ENCODE measurements around the gene UEVLD.

UEVLD gene

GRCh38 chr11:18495703-18496102, 92.8 kb downstream of the UEVLD start:
- no peak for TF ChIP-seq ZNF274 (IDR thresholded peaks at IDR 0.05; ENCODE audit: low read depth, low read length)

GRCh38 chr11:18495271-18495670, 93.3 kb downstream of the UEVLD start:
- no peak overlapping the region for H3K4me3 ChIP-seq (ENCODE audit: low read length)
- TF ChIP-seq ZNF274 (IDR thresholded peaks at IDR 0.05; ENCODE audit: low read depth, low read length), result no peak

More at GRCh38 chr11:18495703-18496102, 92.8 kb downstream of the UEVLD start:
- no peak overlapping the region for H3K4me3 ChIP-seq (ENCODE audit: low read length)

GRCh38 chr11:18493310-18493709, 95.2 kb downstream of the UEVLD start:
- H3K4me3 ChIP-seq (ENCODE audit: low read length), result no peak overlapping the region
- TF ChIP-seq ZNF274 (IDR thresholded peaks at IDR 0.05; ENCODE audit: low read depth, low read length), result no peak

- TF ChIP-seq ZNF274 (IDR thresholded peaks at IDR 0.05; ENCODE audit: low read depth, low read length), result no peak
- H3K4me3 ChIP-seq (ENCODE audit: low read length), result no peak overlapping the region
Measured at GRCh38 chr11:18492888-18493287, 95.6 kb downstream of the UEVLD start.

GRCh38 chr11:18491924-18492323, 96.6 kb downstream of the UEVLD start:
- no peak overlapping the region for H3K4me3 ChIP-seq (ENCODE audit: low read length)
- TF ChIP-seq ZNF274 (IDR thresholded peaks at IDR 0.05; ENCODE audit: low read depth, low read length), result no peak

GRCh38 chr11:18490736-18491485, 97.6 kb downstream of the UEVLD start:
- H3K4me3 ChIP-seq (ENCODE audit: low read length), result no peak overlapping the region
- TF ChIP-seq ZNF274 (IDR thresholded peaks at IDR 0.05; ENCODE audit: low read depth, low read length), result no peak

- TF ChIP-seq ZNF274 (IDR thresholded peaks at IDR 0.05; ENCODE audit: low read depth, low read length), result no peak
- H3K4me3 ChIP-seq (ENCODE audit: low read length), result no peak overlapping the region
Measured at GRCh38 chr11:18490319-18490718, 98.2 kb downstream of the UEVLD start.

GRCh38 chr11:18485913-18486528, 102.5 kb downstream of the UEVLD start:
- no peak overlapping the region for H3K4me3 ChIP-seq (ENCODE audit: low read length)
- no peak for TF ChIP-seq ZNF274 (IDR thresholded peaks at IDR 0.05; ENCODE audit: low read depth, low read length)

All from GM08714 (cell line).